ENCODE results near the gene MVB12A.

DNA sequence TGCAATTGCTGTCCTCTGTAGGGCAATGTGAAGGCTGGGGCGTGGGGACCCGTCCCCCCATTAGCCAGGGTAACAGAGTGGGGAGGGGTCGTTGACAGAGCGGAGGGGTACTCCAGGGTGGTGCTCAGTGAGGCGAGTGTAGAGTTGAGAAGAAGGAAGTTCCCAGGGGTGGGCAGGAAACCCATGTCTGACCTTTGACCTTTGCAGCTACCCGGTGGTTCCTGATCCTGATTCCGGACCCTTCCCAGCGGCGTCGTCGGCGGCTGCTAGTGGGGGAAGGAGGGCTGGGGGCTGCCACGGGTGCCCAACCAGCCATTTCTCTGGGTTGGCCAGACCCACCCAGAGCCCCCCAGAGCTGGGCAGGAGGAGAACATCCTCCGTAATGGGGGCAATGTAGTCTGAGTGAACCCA, 40.6 kb upstream of the MVB12A start:
- TF ChIP-seq, protein P1, sequence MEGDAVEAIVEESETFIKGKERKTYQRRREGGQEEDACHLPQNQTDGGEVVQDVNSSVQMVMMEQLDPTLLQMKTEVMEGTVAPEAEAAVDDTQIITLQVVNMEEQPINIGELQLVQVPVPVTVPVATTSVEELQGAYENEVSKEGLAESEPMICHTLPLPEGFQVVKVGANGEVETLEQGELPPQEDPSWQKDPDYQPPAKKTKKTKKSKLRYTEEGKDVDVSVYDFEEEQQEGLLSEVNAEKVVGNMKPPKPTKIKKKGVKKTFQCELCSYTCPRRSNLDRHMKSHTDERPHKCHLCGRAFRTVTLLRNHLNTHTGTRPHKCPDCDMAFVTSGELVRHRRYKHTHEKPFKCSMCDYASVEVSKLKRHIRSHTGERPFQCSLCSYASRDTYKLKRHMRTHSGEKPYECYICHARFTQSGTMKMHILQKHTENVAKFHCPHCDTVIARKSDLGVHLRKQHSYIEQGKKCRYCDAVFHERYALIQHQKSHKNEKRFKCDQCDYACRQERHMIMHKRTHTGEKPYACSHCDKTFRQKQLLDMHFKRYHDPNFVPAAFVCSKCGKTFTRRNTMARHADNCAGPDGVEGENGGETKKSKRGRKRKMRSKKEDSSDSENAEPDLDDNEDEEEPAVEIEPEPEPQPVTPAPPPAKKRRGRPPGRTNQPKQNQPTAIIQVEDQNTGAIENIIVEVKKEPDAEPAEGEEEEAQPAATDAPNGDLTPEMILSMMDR (IDR thresholded peaks at IDR 0.05), result no peak
- TF ChIP-seq POLR2AphosphoS5 (IDR thresholded peaks at IDR 0.05) (no peak), EP300 (IDR thresholded peaks at IDR 0.05) (no peak), POLR2A (IDR thresholded peaks at IDR 0.05; ENCODE audit: low read depth) (no peak)

Measured in esophagus muscularis mucosa (tissue), 4 donors.